COLO829 (cell line): Measurements from ENCODE around the gene ZNF174.

ENCODE experiments used
- DNase-seq: peaks from one replicate; pipeline ENCODE4 v3.0.0; 2012; ENCODE audit warnings: low spot score

Gene ZNF174

GRCh38 chr16:3443108-3444031, 42.4 kb downstream of the ZNF174 start, which contains the start of the genes NAA60 and ZNF597:
Gene NAA60 (plus strand): TSS chr16:3443680. CDS start chr16:3476228, 32,548 bp downstream.
Gene ZNF597 (minus strand): TSS chr16:3443504. CDS start chr16:3443153, 351 bp downstream.
- peak; percentile 66 for DNase-seq

- DNase-seq: no peak
These were observed 43.0 kb downstream of the ZNF174 start for GRCh38 chr16:3444032-3444388.

GRCh38 chr16:3454093-3454492, 53.1 kb downstream of the ZNF174 start:
- DNase-seq: no peak

GRCh38 chr16:3454631-3455147, 53.7 kb downstream of the ZNF174 start:
- DNase-seq: no peak

GRCh38 chr16:3457434-3458252, 56.6 kb downstream of the ZNF174 start:
- peak; percentile 95 for DNase-seq

GRCh38 chr16:3458278-3458851, 57.4 kb downstream of the ZNF174 start:
- no peak for DNase-seq

- DNase-seq: no peak
These were observed 57.9 kb downstream of the ZNF174 start for GRCh38 chr16:3458852-3459361.
